NCI-H748 (cell line): ENCODE measurements around the gene C11orf21.
"Not testable (repeated sequence)": the region's sequence is repeated elsewhere in the genome, so short reads cannot be mapped to it uniquely, and the experiment has no call there.

Experiments
- DNase-seq: peaks from one replicate; lab custom pipeline; 2025; ENCODE audit not compliant: unreplicated experiment; lab: John Stamatoyannopoulos, UW

The C11orf21 gene

DNA sequence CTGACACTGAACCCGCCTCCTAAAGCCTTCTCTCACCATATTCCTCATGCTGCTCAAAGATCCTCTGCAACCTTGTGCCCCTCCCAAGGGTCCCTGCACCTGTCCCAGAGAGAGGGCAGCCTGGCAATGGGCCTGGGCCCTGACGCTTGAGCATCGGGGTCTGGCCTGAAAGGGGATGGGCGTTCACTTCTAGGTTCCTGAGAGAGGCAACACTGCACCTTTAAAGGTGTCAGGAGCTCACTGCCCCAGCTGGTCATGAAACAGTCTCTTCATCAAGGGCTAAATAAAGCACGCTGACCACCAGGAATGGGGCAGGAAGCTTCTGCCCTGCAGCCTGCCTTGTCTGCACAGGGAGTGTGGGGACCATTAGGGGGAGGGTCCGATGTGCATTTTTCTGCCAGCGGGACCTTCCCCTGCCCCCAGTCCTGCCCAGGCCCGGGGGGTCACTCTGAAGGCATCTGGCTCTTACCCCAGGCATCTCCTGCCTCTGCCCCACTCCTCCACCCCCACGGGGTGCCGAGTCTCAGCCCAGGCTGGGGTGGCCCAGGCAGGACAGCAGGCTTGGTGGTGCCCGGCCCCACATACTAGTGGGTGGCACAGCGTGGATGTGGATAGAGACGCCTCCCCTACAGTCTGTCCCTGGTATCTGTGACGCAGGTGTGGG lies 3.5 kb downstream of the C11orf21 start:
- DNase-seq, result no peak

DNA sequence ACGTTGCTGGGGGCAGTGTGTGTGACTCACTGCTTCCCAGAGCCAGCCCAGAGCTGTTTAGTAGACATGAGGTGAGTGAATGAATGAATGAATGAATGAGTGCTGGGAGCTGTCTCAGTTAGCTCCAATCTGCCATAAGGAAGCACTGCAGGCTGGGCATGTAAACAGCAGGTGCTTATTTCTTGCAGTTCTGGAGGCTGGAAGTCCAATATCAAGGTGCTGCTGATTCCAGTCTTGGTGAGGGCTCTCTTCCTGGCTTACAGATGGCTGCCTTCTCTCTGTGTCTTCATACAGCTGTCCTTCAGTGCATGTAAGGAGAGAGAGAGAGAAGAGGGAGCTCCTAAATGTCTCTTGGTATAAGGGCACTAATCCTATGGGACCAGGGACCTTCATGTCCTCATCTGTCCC lies 4.1 kb downstream of the C11orf21 start:
- DNase-seq, result no peak

DNA sequence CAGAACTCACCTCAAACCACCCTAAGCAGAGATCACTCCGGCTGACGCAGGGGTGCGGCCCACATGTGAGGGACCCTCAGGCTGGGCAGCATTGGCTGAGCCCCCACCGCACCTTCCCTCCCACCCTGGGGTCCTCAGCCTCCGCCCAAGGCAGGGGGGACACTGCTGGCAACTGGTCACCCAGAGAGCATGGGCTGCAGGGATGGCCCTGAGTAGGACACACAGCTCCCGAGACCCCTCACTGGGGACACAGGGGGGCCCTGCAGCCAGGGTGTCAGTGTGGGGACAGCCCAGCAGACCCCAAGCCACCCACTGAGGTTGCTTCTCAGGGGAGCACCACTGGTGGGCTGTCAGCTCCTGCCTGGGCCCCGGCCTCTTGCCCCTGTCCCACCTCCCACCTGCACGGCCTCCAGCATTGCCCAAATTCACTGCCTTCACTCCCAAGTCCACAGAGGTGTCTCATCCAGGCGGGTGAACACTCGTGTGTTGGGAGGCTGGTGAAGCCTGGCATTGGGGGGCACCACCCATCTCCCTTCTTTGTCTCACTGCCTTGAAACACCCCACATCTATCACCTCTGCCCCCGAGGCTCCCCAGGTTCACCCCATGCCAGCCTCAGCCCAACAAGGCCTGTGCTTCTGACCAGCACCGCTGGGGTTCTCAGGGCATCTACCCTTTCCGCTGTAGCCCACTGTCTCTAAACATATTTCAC lies 4.7 kb downstream of the C11orf21 start:
- DNase-seq, result no peak

DNA sequence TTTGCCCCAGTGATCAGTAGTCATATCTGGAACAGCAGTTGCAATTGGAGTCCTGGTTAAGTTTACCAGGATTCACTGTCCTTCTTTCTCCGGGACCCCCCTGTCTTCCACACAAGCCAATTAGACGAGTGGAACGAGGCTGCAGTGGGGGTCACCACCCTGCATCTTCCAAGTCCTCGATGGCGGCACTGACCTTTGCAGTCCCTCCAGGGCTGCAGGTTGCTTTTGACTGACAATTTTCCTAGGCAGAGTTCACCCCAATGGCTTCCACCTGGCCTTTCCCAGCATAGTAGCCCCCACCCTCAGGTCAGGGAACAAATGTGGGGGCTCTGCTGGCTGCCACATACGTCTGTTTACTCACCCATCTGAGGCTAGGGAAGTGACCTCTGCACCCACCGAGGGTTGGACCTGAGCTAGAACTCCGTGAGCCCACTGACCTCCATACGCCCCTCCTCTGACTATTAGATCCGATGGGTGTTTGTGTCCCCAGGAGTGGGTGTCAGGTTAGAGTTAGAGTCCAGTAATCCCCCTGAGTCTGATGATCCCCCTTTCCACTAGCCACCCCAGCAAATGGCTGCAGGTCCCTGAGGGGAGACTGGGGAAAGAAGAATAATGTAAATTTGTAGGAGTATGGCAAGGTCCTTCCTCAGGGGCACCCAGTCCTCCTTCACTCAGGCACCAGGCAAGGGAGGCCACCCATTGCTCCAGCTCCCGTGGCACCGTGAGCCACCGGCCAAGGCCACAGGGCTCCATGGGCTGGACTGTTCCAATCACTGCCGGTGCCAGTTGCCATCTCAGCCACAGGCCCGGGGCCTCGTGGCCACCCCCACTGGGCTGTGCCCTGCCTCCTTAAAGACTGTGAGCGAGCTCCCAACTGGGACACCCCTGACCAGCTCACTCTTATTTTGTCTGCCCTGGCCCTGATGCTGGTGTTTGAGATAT lies 5.5 kb downstream of the C11orf21 start:
- DNase-seq, result no peak

DNA sequence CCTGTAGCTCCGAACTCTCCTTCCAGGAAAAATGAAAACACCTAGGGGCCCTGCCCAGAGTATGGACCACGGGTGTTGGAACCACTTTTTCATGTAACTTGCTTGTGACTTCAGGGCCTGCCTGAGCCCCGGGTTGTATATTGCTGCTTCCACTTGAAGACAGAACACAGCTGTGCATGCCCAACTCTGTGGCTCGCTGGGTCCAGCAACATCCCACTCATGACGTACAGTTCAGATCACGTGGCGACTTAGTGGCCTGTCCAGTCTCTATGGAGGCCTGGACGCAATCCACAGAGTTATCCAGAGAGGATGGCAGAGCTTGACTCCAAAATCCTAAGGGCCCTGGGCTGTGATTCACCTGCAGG lies 6.8 kb downstream of the C11orf21 start:
- DNase-seq, result no peak

DNA sequence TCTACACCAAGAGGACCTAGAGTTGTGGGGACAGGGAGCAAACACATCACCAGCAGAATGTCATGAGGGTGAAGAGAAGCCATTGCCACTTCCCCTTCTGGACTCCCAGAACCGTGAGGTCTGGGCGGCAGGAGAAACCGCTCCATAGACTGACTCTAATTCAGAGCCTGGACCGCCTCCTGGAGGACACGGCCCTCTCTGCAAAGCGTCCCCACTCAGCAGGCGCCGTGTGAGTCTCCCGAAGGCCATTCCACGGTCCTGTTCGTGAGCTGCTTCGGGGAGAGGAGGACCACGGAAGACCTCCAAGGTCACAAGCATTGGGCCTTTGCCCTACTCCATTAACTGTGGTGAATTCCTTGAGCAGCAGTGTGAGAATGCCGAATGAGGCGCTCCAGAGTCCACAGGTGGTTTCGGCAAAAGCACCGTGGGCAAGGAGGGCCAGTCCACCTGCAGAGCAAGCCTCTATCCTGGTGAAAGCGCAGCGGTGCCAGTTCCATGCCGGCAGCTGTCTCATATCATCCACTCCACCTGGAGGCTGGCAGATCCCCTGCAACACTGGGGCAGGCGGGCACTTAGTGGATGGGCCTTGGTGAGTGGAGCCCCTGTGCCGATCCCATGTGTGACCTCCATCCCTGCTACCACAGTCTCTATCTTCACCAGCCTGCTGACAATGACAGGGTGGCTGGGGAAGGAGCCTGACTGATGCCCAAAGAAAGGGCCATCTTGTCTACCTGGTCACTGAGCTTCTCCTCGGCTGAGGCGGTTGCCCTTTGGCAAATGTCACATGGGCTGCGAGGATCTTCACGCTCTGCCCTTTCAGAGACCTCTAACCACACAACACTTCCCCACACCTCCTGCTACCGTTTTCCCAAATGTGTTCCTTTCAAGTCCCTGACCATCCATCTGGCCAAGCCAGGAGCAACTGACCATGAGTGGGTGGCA lies 7.5 kb downstream of the C11orf21 start:
- DNase-seq, result no peak

DNA sequence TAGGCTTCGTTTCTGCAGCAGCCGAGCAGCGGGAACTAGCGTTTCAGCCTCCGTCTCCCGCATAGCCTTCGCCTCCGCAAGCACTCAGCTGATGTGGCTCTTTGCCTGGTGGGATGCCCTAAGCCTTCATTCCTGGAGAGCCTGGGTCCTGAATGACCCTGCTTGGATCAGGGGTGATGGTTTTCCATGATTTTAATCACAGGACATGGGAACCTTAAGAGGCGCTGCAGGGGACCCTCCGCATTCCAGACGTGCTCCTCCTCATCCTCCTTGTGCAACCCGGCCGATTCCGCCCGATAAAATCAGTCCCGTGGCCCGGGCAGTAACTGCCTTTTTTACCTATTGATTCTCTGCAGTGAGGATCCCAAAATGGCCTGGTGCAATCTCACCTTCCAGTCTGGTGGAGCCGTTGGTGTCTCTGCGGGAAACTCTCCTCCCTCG lies 8.2 kb downstream of the C11orf21 start:
- no peak for DNase-seq

DNA sequence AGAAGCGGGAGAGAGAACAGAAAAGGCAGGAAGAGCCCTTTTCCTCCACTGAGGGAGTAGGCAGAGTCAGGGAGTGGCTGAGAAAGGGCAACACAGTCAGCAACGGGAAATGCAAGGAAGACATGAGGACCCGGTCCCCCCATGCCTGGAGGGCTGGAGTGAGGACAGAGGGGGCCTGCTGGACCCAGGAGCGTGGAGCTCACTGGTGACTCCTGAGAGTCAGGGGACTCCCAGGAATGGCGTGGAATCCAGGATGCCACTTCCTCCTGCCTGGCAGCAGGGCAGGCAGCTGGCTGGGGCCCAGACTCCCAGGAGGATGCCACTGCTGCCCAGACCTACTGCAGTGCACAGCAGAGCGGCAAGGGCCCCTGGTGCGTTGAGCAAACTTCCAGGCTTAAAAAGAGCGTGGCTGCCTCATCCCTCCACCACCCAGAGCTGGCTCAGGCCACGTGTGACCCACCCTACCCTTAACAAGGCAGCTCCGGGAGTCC lies 11.3 kb downstream of the C11orf21 start:
- DNase-seq, result no peak

DNA sequence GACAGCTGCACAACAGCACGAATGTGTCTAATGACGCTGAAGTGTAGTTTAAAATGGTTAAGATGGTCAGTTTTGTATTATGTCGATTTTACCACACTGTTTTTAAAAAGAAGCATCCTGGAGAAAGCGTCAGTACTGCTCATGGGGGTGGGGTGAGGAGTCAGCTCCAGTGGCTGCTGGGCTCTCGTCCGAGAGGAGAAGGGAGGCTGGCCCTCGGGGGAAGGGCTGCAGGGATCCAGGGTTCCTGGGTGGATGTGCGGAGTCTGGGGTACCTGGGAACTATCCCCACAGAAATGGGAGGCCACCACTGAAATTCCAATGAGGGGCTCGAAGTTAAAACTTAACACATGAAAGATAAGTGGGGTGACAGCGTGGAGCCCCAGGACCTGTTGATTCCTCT lies 11.9 kb downstream of the C11orf21 start:
- no peak for DNase-seq

DNA sequence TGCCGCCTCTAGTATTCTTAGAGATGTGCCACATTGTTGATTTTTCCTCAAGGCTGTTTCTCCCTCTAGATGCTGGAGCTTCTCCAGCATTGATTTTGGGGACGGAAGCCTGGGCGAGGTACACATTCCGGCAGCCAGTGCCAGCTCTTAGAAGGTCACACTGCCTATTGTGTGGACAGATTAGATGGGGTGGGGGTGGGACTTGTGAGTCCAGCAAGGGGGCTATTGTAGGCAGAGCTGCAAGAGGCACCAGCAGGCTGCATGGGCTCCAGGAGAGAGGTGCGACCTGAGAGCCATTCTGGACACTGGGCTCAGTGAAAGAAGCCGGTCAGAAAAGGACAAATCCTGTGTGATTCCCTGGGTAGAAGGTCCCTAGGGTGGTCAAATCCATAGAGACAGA lies 12.4 kb downstream of the C11orf21 start:
- no peak for DNase-seq

DNA sequence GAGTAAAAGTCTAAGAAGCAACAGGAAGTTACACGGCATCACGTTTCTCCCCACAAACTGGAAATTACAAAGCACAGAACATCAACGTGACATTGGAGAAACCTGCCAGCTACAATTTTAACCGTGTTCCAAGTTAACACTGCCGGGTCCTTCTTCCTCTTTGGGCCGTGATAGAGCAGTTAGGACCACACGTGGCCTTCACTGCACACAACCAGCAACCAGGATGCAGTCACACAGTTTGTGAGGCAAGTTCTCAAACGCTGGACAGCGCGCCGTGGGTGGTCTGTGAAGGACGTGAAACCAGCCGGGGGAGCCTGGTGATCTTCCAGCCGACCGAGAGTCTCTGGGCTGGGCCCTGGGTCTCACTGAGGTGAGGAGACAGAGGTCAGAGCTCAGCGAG lies 14.6 kb downstream of the C11orf21 start:
- DNase-seq, result no peak

DNA sequence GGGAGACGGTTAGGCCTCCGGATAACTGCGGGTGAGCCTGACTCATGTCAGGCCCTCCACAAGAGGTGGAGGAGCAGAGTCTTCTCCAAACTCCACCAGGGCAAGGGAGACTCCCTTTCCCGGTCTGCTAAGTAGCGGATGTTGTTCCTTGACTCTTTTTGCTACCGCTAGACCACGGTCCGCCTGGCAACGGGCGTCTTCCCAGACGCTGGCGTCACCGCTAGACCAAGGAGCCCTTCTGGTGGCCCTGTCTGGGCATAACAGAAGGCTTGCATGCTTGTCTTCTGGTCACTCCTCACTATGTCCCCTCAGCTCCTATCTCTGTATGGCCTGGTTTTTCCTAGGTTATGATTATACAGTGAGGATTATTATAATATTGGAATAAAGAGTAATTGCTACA lies 15.4 kb downstream of the C11orf21 start:
- not testable (repeated sequence) for DNase-seq

DNA sequence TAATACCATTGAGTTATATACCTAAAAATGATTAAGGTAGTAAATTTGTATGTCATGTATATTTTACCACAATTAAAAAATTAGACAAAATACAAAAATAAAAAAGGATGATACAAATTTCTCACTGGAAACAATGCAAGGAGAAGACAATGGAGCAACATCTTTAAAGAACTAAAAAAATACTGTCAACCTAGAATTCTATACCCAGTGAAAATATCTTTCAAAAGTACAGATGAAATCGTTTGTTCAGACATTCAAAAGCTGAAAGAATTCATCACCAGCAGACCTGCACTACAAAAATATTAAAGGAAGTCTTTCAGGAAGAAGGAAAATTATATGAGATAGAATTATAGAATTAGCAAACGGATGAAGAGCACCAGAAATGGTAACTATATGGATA lies 21.5 kb downstream of the C11orf21 start:
- DNase-seq, result no peak

DNA sequence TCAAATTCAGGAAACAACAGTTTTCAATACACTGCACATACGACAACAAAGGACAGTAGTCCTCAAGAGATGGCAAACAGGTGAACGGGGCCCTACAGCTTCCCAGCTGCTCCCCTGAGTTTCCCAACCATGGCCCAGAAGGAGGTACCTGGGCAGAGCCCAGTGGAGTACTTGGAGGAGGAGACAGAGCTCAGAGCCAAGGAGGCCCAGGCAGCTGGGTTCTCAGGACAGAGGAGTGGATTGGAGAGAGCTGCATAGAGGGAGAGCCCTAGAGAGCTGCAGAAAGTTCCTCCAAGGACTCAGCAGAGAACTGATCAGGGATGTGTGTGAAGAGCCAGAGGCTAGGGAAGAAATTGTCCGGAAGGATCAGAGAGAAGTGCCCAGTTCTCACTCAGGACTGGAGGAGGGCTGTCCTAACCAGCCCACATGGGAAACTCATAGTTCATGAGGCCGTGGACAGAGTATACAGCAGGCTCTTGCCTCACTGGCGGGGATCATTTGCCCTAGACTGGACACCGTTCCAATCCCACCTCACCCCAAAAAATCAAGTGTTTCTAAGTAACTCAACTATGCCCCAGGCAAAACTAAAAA lies 23.7 kb downstream of the C11orf21 start:
- DNase-seq, result no peak

DNA sequence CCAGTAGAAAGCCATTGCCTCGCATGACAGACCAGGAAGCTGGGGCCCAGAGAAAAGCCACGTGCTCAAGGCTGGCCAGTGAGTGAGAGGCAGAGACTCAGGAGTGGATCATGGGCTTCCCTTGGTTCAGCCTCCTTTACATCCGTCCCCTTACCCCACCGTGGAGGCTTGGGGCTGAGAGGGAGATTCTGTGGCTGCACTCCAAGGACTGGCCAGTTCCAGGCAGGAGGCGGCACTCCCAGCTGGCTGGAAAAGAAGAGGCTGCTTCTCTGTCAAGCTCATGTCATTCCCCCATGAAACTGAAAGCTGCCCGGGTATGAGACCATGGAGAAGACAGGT lies 24.7 kb downstream of the C11orf21 start:
- no peak for DNase-seq

DNA sequence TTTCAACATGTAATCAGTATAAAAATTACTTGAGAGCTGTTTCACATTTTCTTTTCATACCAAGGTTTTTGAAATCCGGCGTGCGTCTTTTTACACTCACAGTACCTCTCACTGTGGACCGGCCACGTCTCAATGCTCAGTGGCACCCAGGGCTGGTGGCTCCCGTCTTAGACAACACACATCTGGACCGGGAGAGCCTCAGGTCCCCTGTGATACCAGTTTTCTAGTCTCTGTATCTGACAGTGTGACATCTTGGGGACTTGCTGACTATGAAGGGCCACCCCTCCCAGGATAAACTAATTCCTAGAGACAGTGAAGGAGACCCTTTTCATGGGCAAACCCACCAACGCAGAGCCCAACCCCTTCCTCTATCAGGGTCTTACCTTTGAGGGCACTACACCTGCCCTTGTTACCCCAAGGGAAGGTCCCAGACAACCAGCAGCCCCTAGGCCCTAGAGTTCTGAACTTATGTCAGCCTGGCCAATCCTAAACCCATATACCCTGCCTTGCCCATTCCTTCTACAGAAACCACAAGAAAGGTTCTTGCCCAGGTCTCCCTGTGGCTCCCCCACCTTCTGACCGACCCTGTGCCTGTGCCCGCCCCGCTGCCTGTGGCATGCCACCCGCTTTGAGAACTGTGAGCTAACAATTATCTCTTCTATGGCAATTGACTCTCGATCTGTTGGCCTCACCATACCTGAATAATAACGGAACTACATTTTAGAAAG lies 25.3 kb downstream of the C11orf21 start:
- DNase-seq, result no peak

DNA sequence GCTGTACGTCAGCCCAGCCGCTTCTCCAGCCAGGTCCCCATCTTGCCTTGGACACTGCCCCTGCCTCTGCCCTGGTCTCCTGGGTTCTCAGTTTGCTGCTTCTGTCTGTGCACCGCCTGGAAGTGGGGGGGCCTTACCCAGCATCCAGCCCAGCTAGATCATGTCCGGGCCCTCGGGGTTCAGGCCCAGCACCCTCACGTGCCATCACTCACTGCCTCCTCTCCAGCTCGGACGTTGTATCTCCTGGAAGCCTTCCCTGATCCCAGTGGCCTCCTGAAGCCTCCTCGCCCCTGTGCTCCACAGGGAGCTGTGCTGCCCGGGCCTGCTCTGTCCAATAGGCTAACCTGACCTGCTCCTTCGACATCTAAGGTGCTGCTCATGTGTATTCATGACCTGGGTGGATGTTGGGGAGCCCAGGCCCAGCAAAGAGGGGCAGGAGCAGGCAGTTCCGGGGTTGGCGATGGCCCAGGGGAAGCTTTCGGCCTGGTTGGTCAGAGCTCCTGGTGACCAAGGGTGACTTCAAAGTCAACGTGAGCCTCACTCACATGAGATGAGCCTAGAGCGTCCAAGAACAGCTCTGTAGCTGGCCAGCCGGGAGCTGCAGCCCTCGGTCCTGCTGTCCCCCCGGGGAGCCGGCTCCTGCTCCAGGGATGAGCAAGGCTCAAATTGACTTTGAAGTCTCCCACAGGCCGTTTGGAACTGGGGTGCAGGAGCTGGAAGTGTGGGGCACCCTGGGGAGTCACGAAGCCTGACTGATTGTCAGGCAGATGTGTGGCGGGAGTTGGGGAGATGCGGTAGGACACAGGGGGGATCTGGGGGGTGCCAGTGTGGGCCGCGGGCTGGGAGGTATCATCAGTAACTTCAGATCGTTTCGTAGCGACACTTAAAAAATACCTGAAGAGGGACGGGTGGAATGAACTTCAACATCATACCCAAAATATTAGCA lies 26.1 kb downstream of the C11orf21 start:
- no peak for DNase-seq

DNA sequence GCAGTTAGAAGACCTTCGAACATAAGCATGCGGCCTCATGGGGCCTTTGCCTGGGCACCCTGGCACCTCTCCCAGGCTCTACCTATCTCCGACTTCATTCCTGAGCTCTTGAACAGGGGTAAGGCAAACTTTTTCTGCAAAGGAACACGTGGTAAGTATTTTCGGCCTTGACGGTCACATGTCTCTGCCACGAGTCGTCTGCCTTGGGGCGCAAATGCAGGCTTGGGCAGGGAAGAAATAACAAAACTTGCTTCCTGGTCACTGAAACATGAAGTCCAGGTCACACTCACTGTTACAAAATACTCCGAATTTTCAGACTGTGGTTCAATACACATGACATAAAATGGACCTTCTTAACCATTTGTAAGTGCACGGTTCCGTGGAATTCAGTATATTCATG lies 27.9 kb downstream of the C11orf21 start:
- no peak for DNase-seq

DNA sequence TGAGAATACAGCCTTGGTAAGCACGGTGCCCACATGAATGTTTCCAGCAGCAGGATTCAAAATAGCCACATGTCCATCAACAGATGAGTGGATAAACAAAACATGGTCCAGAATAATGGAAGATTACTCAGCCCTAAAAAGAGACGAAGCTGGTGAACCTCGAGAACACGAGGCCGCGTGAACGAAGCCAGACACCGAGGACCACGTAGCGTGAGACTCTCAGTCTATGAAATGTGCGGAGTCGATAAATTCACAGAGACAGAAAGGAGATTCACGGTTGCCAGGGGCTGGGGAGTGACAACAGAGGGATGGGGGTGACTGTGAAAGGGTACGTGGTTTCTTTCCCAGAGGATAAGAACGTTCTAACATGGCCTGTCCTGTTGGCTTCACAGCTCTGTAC lies 28.4 kb downstream of the C11orf21 start:
- no peak for DNase-seq
